SJCRH30 (cell line): Measurements from ENCODE around the gene BRMS1. TPM values are rescaled to one million over a fixed set of nuclear protein-coding genes. Genes with fewer than 3 reads are reported as not detected.
A peak's percentile ranks its signal among the peaks of the same experiment; 100 is the strongest.
"Not testable (repeated sequence)": the region's sequence is repeated elsewhere in the genome, so short reads cannot be mapped to it uniquely, and the experiment has no call there.

ENCODE experiments used
- DNase-seq, 2 experiments: peaks; one replicate each; pipeline ENCODE4 v3.0.0-alpha.2; 2015 to 2020
- H3K27ac ChIP-seq: fragments of 250-450 bp; sonication (Bioruptor Pico); 2 replicates; pipeline ENCODE4 v1.5.1; 2020; ENCODE audit warnings: mild to moderate bottlenecking, moderate library complexity
- H3K27me3 ChIP-seq: fragments of 250-450 bp; sonication (Bioruptor Pico); 2 replicates; pipeline ENCODE4 v1.5.1; 2020; ENCODE audit warnings: mild to moderate bottlenecking, moderate library complexity
- H3K36me3 ChIP-seq: fragments of 250-450 bp; sonication (Bioruptor Pico); 2 replicates; pipeline ENCODE4 v1.5.1; 2020; ENCODE audit warnings: mild to moderate bottlenecking, moderate library complexity
- H3K4me1 ChIP-seq: fragments of 250-450 bp; sonication (Bioruptor Pico); 2 replicates; pipeline ENCODE4 v1.5.1; 2020; ENCODE audit warnings: mild to moderate bottlenecking, moderate library complexity
- H3K4me3 ChIP-seq: fragments of 250-450 bp; sonication (Bioruptor Pico); 2 replicates; pipeline ENCODE4 v1.5.1; 2020; ENCODE audit warnings: mild to moderate bottlenecking, moderate library complexity
- H3K9me3 ChIP-seq: fragments of 250-450 bp; sonication (Bioruptor Pico); replicated peaks from 2 replicates; pipeline ENCODE4 v1.5.1; 2020; ENCODE audit warnings: mild to moderate bottlenecking, moderate library complexity
- total RNA-seq: library from RNA; depleted of rRNA; stranded (reverse); fragments of >200 nt; shearing (Covaris generic); gene quantifications from 2 replicates; pipeline ENCODE4 v1.2.3, GENCODE V29; 2014

Gene BRMS1
- total RNA-seq, 1 experiment from 2014 or later = 40.5 TPM

GRCh38 chr11:66314561-66315497, 30.1 kb downstream of the BRMS1 start:
- H3K27me3 ChIP-seq = no peaks in the 10 kb centered on the region; the same call in 1 of the 2 replicates
- H3K4me3 ChIP-seq = no peak overlapping the region
- no peaks in the 10 kb centered on the region for H3K36me3 ChIP-seq
- H3K4me1 ChIP-seq = peaks cover 11% of the 10 kb centered on the region
- no peak overlapping the region for H3K27ac ChIP-seq
- no peaks in the 10 kb centered on the region for H3K9me3 ChIP-seq
- DNase-seq = no peak

GRCh38 chr11:66314186-66314501, 30.8 kb downstream of the BRMS1 start:
- Histone ChIP-seq H3K4me1 (peaks cover 11% of the 10 kb centered on the region), H3K9me3 (no peaks in the 10 kb centered on the region), H3K27ac (no peak overlapping the region), H3K27me3 (no peaks in the 10 kb centered on the region; the same call in 1 of the 2 replicates), H3K36me3 (no peaks in the 10 kb centered on the region), H3K4me3 (no peak overlapping the region)
- DNase-seq = no peak

DNA sequence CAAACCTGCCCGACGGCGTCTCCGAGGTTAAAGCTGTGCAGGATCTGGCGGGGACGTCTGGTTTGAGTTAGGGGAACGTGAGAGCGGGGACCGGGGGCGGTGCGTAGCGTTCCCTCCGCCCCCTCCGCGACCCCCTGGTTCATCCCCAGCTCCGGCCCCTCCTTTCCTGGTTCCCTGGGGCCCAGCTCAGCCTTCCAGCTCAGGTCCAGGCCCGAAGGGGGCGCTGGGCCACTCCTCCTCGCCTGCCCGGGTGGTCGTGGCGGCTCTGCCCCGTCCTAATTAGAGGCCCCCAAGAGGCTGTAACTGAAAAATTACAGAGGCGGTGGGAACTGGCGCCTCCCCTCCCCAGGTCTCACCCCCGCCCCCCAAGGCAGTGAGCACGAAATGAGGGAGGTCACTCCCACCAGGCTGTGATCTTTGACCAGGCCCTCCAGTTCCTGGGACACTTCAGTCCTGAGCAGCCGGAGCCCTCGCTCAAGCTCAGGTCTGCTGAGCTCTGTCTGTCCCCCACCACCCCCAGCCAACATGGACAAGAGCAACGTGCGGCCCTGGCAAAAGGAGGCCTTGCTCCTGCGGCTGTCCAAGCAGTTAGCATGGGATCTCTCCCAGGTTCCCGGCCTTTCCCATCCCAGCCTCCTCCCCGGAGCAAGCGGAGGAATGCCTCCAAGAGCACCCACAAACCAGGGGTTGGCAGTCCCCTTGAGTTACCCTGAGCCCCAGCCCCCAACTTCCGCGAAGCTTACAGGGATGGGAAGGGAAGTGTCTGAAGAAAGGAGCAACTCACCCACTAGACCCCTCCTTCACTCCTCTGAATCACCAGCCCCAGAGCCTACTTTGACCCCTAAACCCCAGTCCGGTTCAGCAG, 31.4 kb downstream of the BRMS1 start:
- no peaks in the 10 kb centered on the region; the same call in 1 of the 2 replicates for H3K27me3 ChIP-seq
- peaks cover 8% of the 10 kb centered on the region for H3K4me1 ChIP-seq
- H3K9me3 ChIP-seq = no peaks in the 10 kb centered on the region
- peak overlapping the region; percentile 59 for H3K4me3 ChIP-seq
- H3K27ac ChIP-seq = no peak overlapping the region; the same call in 1 of the 2 replicates
- no peak for DNase-seq
- no peaks in the 10 kb centered on the region for H3K36me3 ChIP-seq

GRCh38 chr11:66312549-66313320, 32.2 kb downstream of the BRMS1 start:
- peak; percentile 98 to 99 for DNase-seq
- H3K27ac ChIP-seq = peak overlapping the region; percentile 39
- no peaks in the 10 kb centered on the region for H3K36me3 ChIP-seq
- peaks cover 3% of the 10 kb centered on the region; the same call in 1 of the 2 replicates for H3K4me1 ChIP-seq
- no peaks in the 10 kb centered on the region; the same call in 1 of the 2 replicates for H3K27me3 ChIP-seq
- no peaks in the 10 kb centered on the region for H3K9me3 ChIP-seq
- peak overlapping the region; percentile 59 for H3K4me3 ChIP-seq

DNA sequence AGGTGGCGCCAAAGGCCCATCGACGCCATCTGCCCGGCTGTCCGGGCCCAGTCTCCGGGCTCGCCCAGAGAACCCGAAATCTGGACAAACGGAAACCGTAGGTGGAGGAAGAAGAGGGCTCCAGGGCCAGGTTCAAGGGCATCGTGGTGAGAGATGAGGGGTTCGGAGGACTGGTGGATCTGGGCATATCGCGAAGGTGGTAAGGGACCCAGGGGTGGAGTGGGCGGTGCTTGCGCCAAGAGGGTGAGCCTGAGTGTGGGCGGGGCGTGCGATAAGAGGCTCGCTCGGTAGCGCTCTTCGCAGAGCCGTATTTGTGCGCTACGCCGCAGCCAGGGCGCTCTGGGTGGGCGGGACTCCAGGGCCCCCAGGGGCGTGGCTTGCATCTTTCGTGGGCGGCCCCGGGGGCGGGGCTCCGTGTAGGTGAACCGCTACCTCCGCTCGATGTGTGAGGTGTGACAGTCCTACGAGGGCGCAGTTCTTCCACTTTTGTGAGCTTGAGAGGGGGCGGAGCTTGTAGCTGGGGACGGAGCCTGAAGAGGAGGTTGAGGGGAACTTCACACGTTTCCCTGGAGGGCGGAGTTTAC, 32.8 kb downstream of the BRMS1 start:
- DNase-seq = peak; percentile 87 to 91
- peak overlapping the region; percentile 59 for H3K4me3 ChIP-seq
- no peaks in the 10 kb centered on the region; the same call in 1 of the 2 replicates for H3K27me3 ChIP-seq
- H3K27ac ChIP-seq = peak overlapping the region; percentile 39
- H3K9me3 ChIP-seq = no peaks in the 10 kb centered on the region
- no peaks in the 10 kb centered on the region for H3K4me1 ChIP-seq
- no peaks in the 10 kb centered on the region for H3K36me3 ChIP-seq

DNA sequence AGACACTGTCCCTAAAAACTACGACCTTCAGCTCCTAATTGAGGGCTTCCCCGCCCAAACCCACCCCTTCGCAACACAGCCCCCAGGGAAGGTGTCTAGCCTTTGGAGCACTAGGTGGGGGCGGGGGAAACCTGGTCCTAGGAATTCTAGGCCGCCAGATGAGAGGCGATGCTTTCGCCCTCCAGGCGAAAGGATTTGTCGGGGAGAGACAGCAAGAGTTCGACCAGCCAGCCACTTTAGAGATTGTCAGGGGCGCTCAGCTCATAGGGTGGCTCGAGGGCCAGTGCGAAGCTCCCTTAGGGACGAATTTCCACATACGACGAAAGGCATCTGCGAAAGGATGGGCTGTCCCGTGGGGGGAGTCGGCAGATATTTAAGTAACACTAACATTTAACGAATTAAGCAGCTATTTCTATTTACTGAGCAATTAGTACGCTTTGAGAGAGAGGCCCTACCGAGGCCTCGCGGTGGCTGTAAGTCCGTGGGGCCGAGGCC, 33.4 kb downstream of the BRMS1 start:
- H3K36me3 ChIP-seq = no peaks in the 10 kb centered on the region
- no peak for DNase-seq
- no peaks in the 10 kb centered on the region for H3K4me1 ChIP-seq
- H3K9me3 ChIP-seq = no peaks in the 10 kb centered on the region
- peak overlapping the region; percentile 59 for H3K4me3 ChIP-seq
- H3K27ac ChIP-seq = no peak overlapping the region
- H3K27me3 ChIP-seq = no peaks in the 10 kb centered on the region; the same call in 1 of the 2 replicates

GRCh38 chr11:66310803-66311440, 34.0 kb downstream of the BRMS1 start:
- not testable (repeated sequence) for DNase-seq, H3K27me3 ChIP-seq, H3K9me3 ChIP-seq, H3K36me3 ChIP-seq, H3K4me1 ChIP-seq, H3K4me3 ChIP-seq, H3K27ac ChIP-seq

DNA sequence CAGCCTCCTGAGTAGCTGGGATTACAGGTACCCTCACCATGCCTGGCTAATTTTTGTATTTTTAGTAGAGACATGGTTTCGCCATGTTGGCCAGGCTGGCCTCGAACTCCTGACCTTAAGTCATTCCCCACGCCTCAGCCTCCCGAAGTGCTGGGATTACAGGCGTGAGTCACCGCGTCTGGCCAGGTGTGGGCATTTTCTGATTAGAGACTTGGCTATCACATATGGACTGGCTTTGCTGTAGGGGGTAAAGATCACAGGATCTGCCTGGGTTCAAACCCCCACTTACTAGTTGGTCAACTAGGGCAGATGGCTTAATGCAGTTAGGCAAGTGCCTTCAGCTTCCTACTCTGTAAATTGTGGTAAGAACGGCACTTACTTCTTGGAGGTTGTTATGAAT, 34.6 kb downstream of the BRMS1 start:
- no peak overlapping the region for H3K27ac ChIP-seq
- no peaks in the 10 kb centered on the region for H3K4me1 ChIP-seq
- no peak for DNase-seq

GRCh38 chr11:66309475-66309874, 35.4 kb downstream of the BRMS1 start:
- Histone ChIP-seq H3K27me3 (no peaks in the 10 kb centered on the region), H3K9me3 (no peaks in the 10 kb centered on the region), H3K4me3 (no peak overlapping the region), H3K27ac (no peak overlapping the region), H3K36me3 (no peaks in the 10 kb centered on the region), H3K4me1 (no peaks in the 10 kb centered on the region)
- no peak for DNase-seq

More for the DNA sequence above, 34.6 kb downstream of the BRMS1 start:
- no peak overlapping the region for H3K4me3 ChIP-seq
- H3K9me3 ChIP-seq = no peaks in the 10 kb centered on the region
- H3K36me3 ChIP-seq = no peaks in the 10 kb centered on the region
- H3K27me3 ChIP-seq = no peaks in the 10 kb centered on the region

DNA sequence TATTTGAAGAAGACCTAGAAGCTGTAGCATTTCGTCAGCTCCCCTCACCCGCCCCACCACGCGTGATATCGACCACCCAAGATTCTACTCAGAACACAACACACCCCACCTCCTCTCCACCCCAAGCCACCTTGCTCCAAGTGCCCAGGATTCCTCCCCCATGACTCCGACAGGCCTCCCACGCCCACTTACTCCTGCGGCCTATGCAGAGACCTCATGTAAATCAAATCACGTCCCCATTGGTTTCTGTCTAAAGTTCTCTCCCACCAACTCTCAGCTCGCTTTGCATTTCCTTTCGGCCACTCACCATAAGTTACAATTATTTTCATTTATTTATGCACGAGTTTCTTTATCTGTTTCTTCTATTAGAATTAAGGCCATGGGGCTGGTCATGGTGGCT, 42.2 kb downstream of the BRMS1 start:
- no peak for DNase-seq
- H3K4me3 ChIP-seq = no peak overlapping the region
- H3K9me3 ChIP-seq = no peaks in the 10 kb centered on the region
- no peaks in the 10 kb centered on the region for H3K4me1 ChIP-seq
- H3K36me3 ChIP-seq = no peaks in the 10 kb centered on the region
- no peaks in the 10 kb centered on the region for H3K27me3 ChIP-seq
- no peak overlapping the region for H3K27ac ChIP-seq

GRCh38 chr11:66299186-66299585, 45.7 kb downstream of the BRMS1 start:
- Histone ChIP-seq H3K4me1 (no peaks in the 10 kb centered on the region), H3K27me3 (no peaks in the 10 kb centered on the region), H3K9me3 (no peaks in the 10 kb centered on the region), H3K36me3 (no peaks in the 10 kb centered on the region), H3K4me3 (no peak overlapping the region), H3K27ac (no peak overlapping the region)
- DNase-seq = no peak

- Histone ChIP-seq H3K36me3 (no peaks in the 10 kb centered on the region), H3K27me3 (no peaks in the 10 kb centered on the region), H3K4me3 (no peak overlapping the region), H3K9me3 (no peaks in the 10 kb centered on the region), H3K27ac (no peak overlapping the region), H3K4me1 (no peaks in the 10 kb centered on the region)
- no peak for DNase-seq
Observed at GRCh38 chr11:66297610-66298009, 47.3 kb downstream of the BRMS1 start.

DNA sequence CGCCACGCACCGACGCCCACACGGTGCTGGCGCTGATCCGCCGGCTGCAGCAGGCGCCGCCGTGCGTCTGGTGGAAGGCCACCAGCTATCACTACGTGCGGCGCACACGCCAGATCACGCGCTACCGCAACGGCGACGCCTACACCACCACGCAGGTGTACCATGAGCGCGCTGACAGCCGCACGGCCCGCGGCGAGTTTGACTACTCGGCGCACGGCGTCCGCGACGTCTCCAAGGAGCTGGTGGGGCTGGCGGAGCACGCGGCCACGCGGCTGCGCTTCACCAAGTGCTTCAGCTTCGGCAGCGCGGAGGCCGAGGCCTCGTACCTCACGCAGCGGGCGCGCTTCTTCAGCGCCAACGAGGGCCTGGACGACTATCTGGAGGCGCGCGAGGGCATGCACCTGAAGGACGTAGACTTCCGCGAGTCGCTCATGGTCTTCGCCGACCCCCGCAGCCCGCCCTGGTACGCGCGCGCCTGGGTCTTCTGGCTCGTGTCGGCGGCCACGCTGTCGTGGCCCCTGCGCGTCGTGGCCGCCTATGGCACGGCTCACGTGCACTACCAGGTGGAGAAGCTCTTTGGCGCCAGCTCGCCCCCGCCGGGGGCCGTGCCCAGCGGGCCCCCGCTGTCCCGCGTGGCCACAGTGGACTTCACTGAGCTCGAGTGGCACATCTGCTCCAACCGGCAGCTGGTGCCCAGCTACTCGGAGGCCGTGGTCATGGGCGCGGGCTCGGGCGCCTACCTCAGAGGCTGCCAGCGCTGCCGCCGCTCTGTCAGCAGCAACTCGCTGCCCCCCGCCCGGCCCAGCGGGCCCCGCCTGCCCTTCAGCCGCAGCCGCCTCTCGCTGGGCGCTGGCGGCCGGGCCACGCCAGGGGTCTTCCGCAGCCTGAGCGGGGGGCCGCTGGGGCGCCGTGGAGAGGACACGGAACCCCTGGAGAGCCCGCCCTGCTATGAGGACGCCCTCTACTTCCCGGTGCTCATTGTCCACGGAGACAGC, 50.0 kb downstream of the BRMS1 start:
- DNase-seq = no peak
- no peaks in the 10 kb centered on the region for H3K27me3 ChIP-seq

More for the DNA sequence above, 50.0 kb downstream of the BRMS1 start:
- Histone ChIP-seq H3K4me3 (no peak overlapping the region), H3K4me1 (no peaks in the 10 kb centered on the region; the same call in 1 of the 2 replicates), H3K36me3 (no peaks in the 10 kb centered on the region), H3K27ac (no peak overlapping the region), H3K9me3 (no peaks in the 10 kb centered on the region)
